ENCODE data around the gene UPF3A.

The UPF3A gene

DNA sequence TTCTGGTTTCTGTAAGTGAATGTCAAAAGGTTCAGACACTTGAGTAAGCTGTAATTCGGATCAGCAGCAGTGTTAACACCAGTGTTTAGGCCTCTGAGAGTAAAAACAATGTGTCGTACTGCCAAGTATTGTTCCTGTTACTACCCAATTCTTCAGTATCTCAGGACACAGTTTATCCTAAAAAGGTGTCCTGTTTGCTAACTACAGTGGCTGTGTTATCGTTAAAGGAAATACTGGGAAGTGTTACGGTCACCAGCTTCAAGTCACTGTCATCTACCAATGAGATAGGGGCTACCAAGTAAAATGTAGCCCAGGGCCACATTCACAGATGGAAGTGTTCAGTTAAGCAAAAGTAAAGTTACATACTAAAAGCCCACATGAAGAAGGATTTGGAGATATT lies 2.3 kb upstream of the UPF3A start:
- H3K4me3 ChIP-seq (ENCODE audit: low read depth, low read length) = no peak overlapping the region
- H3K27me3 ChIP-seq (ENCODE audit: insufficient read depth, low read depth, severe bottlenecking) = no peaks in the 10 kb centered on the region
- H3K36me3 ChIP-seq = peaks cover 55% of the 10 kb centered on the region
- no peak overlapping the region; the same call in 1 of the 2 replicates for H3K27ac ChIP-seq
- TF ChIP-seq, protein P1, sequence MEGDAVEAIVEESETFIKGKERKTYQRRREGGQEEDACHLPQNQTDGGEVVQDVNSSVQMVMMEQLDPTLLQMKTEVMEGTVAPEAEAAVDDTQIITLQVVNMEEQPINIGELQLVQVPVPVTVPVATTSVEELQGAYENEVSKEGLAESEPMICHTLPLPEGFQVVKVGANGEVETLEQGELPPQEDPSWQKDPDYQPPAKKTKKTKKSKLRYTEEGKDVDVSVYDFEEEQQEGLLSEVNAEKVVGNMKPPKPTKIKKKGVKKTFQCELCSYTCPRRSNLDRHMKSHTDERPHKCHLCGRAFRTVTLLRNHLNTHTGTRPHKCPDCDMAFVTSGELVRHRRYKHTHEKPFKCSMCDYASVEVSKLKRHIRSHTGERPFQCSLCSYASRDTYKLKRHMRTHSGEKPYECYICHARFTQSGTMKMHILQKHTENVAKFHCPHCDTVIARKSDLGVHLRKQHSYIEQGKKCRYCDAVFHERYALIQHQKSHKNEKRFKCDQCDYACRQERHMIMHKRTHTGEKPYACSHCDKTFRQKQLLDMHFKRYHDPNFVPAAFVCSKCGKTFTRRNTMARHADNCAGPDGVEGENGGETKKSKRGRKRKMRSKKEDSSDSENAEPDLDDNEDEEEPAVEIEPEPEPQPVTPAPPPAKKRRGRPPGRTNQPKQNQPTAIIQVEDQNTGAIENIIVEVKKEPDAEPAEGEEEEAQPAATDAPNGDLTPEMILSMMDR (IDR thresholded peaks at IDR 0.05; ENCODE audit: low read depth, low read length) = no peak
- no peak for DNase-seq
- no peaks in the 10 kb centered on the region for H3K9me3 ChIP-seq (ENCODE audit: severe bottlenecking)

DNA sequence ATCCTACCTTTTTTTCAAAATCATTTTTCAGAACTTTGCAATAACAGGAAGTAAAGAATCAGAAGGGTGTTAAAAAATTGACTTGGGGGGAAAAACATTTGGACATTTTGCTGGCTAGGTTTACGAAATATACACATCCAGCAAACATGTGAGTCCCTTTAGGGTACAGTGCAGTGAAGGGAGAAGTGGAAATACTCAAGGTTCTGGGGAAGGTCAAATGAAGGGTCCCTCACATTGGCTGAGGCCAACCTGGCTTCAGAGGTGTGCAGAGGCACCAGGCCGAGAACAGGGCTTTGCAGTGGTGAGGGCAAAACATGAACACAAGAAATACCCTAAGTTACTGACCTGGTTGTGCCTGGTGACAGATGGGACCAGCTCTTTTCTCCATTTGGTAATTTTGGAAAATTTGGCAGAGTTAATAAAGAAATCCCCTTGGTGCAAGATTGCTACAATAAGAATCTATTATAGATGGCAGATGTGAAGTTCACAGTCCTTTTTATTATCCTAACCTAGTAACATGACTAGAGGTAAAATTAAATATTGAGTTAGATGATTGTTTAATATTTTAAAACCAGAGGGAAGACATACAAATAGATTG lies 1.5 kb upstream of the UPF3A start:
- TF ChIP-seq, protein P1 (IDR thresholded peaks at IDR 0.05; ENCODE audit: low read depth, low read length) = no peak
- Histone ChIP-seq H3K36me3 (peaks cover 55% of the 10 kb centered on the region), H3K4me3 (ENCODE audit: low read depth, low read length) (peak overlapping the region; percentile 71), H3K27ac (peak overlapping the region; percentile 100), H3K9me3 (ENCODE audit: severe bottlenecking) (no peaks in the 10 kb centered on the region), H3K27me3 (ENCODE audit: insufficient read depth, low read depth, severe bottlenecking) (no peaks in the 10 kb centered on the region)
- DNase-seq = no peak

DNA sequence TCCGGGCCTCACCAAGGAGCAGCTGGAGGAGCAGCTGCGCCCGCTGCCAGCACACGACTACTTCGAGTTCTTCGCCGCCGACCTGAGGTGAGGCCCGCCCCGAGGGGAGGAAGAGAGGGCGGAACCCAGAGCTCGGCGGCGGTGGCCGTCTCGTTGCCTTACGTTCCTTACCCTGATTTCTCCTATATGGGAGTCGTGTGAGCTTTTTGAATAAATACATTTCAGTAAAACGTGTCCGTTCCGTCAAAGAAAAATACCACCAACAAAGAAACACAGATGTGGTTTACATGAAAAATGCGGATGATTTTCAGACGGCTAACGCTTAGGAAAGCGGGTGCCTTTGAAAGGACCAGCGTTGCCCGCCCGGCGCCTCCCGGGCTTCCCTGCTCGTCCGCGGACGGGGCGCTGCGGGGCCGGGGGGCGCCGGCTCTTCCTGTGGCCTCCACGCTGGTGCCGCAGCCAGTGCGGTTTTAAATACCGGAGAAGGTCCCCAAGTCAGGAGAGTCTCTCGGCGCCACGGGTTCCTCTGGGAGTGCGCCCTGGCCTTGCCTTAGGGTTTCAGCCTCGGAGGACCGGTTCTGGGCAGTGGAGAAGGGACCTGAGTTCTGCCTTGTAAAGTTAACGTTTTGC lies 755 bp downstream of the UPF3A start:
- peak overlapping the region; percentile 81 for H3K4me3 ChIP-seq (ENCODE audit: low read depth, low read length)
- TF ChIP-seq, protein P1 (IDR thresholded peaks at IDR 0.05; ENCODE audit: low read depth, low read length) = no peak
- H3K27ac ChIP-seq = peak overlapping the region; percentile 100
- peaks cover 57% of the 10 kb centered on the region for H3K36me3 ChIP-seq
- peak; percentile 58 for DNase-seq
- no peaks in the 10 kb centered on the region for H3K9me3 ChIP-seq (ENCODE audit: severe bottlenecking)
- H3K27me3 ChIP-seq (ENCODE audit: insufficient read depth, low read depth, severe bottlenecking) = no peaks in the 10 kb centered on the region

DNA sequence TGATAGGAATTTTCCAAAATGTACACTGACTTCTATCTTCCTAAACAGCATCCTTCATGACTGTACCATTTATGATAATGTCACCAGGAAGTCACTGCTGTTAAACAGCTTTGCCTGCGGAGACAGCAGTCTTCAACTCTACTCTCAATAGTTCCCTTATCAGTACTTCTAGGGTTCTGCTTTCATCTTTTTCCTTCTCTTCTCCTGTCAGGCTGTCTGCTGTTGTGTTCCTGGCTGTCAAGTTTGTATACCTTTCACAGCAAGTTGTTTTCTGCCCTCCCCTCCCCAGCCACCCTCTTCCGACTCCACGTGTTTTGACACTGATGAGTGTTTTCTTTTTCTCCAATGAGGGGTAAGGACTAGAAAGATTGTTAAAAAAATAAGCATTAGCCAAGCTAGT lies 2.2 kb downstream of the UPF3A start:
- Histone ChIP-seq H3K36me3 (peaks cover 65% of the 10 kb centered on the region), H3K9me3 (ENCODE audit: severe bottlenecking) (no peaks in the 10 kb centered on the region), H3K27ac (no peak overlapping the region), H3K27me3 (ENCODE audit: insufficient read depth, low read depth, severe bottlenecking) (no peaks in the 10 kb centered on the region), H3K4me3 (ENCODE audit: low read depth, low read length) (no peak overlapping the region)
- no peak for DNase-seq
- TF ChIP-seq, protein P1 (IDR thresholded peaks at IDR 0.05; ENCODE audit: low read depth, low read length) = no peak

DNA sequence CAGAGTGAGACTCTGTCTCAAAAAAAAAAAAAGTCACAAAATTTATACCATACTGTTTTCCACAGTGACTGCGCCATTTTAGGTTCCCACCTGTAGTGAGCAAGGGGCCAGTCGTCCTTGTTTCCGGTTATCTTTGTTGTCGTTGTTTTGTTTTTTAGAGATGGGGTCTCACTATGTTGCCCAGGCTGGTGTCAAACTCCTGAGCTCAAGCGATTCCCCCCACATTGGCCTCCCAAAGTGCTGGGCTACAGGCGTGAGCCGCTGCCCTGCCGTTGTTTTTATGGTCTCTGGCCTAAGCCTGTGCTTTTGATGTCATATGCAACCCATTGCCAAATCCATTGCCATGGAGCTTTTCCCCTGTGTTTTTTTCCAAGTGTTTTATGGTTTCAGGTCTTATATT lies 3.3 kb downstream of the UPF3A start:
- Histone ChIP-seq H3K9me3 (ENCODE audit: severe bottlenecking) (no peaks in the 10 kb centered on the region), H3K36me3 (peaks cover 75% of the 10 kb centered on the region), H3K27me3 (ENCODE audit: insufficient read depth, low read depth, severe bottlenecking) (no peaks in the 10 kb centered on the region), H3K4me3 (ENCODE audit: low read depth, low read length) (no peak overlapping the region), H3K27ac (no peak overlapping the region)
- no peak for DNase-seq
- TF ChIP-seq, protein P1 (IDR thresholded peaks at IDR 0.05; ENCODE audit: low read depth, low read length) = no peak

All from WERI-Rb-1 (cell line).